ENCODE data around the gene GANC.

Gene GANC

GRCh38 chr15:42313463-42313862, 40.5 kb downstream of the GANC start:
- no peak for TF ChIP-seq FOXP2 (optimal IDR thresholded peaks at IDR 0.05; ENCODE audit: borderline replicate concordance, extremely low read depth, extremely low read length, insufficient read depth)
- no peak for TF ChIP-seq POLR2AphosphoS5 (IDR thresholded peaks at IDR 0.05; ENCODE audit: low read depth, low read length)
- TF ChIP-seq REST (IDR thresholded peaks at IDR 0.05; ENCODE audit: insufficient read depth in 1 of 2, low read depth in 2 of 2, low read length in 2 of 2): no peak
- no peak for TF ChIP-seq TAF1 (IDR thresholded peaks at IDR 0.05; ENCODE audit: borderline replicate concordance, insufficient read depth, low read length)

- TF ChIP-seq SIN3A (IDR thresholded peaks at IDR 0.05; ENCODE audit: borderline replicate concordance, insufficient read depth, low read length): no peak
- no peak for TF ChIP-seq POLR2AphosphoS5 (IDR thresholded peaks at IDR 0.05; ENCODE audit: low read depth, low read length)
- no peak for TF ChIP-seq TAF1 (IDR thresholded peaks at IDR 0.05; ENCODE audit: borderline replicate concordance, insufficient read depth, low read length)
- no peak for TF ChIP-seq FOXP2 (optimal IDR thresholded peaks at IDR 0.05; ENCODE audit: borderline replicate concordance, extremely low read depth, extremely low read length, insufficient read depth)
- no peak for TF ChIP-seq REST (IDR thresholded peaks at IDR 0.05; ENCODE audit: insufficient read depth in 1 of 2, low read depth in 2 of 2, low read length in 2 of 2)
Observed at GRCh38 chr15:42314818-42315217, 41.8 kb downstream of the GANC start.

GRCh38 chr15:42315521-42315920, 42.5 kb downstream of the GANC start:
- TF ChIP-seq FOXP2 (optimal IDR thresholded peaks at IDR 0.05; ENCODE audit: borderline replicate concordance, extremely low read depth, extremely low read length, insufficient read depth): no peak
- TF ChIP-seq TAF1 (IDR thresholded peaks at IDR 0.05; ENCODE audit: borderline replicate concordance, insufficient read depth, low read length): no peak
- TF ChIP-seq REST (IDR thresholded peaks at IDR 0.05; ENCODE audit: insufficient read depth in 1 of 2, low read depth in 2 of 2, low read length in 2 of 2): no peak
- TF ChIP-seq SIN3A (IDR thresholded peaks at IDR 0.05; ENCODE audit: borderline replicate concordance, insufficient read depth, low read length): no peak
- no peak for TF ChIP-seq POLR2AphosphoS5 (IDR thresholded peaks at IDR 0.05; ENCODE audit: low read depth, low read length)

GRCh38 chr15:42319206-42319605, 46.2 kb downstream of the GANC start:
- no peak for TF ChIP-seq FOXP2 (optimal IDR thresholded peaks at IDR 0.05; ENCODE audit: borderline replicate concordance, extremely low read depth, extremely low read length, insufficient read depth)

- no peak for TF ChIP-seq POLR2AphosphoS5 (IDR thresholded peaks at IDR 0.05; ENCODE audit: low read depth, low read length)
- TF ChIP-seq FOXP2 (optimal IDR thresholded peaks at IDR 0.05; ENCODE audit: borderline replicate concordance, extremely low read depth, extremely low read length, insufficient read depth): no peak
- TF ChIP-seq SIN3A (IDR thresholded peaks at IDR 0.05; ENCODE audit: borderline replicate concordance, insufficient read depth, low read length): no peak
- TF ChIP-seq TAF1 (IDR thresholded peaks at IDR 0.05; ENCODE audit: borderline replicate concordance, insufficient read depth, low read length): no peak
- no peak for TF ChIP-seq REST (IDR thresholded peaks at IDR 0.05; ENCODE audit: insufficient read depth in 1 of 2, low read depth in 2 of 2, low read length in 2 of 2)
Observed at GRCh38 chr15:42324308-42324707, 51.3 kb downstream of the GANC start.
